Caco-2 (cell line): ENCODE measurements around the gene ARPC2. TPM values are rescaled to one million over a fixed set of nuclear protein-coding genes. Genes with fewer than 3 reads are reported as not detected.

ENCODE experiments used
- BruUV-seq: library from RNA; stranded (reverse); fragments of 400-500 nt; replicated peaks from 2 replicates; lab custom pipeline; 2021; lab: Mats Ljungman, UMichigan
- CTCF ChIA-PET: fragments of 300-600 bp; sonication (Branson Sonifier 250); formaldehyde crosslinking; loops from one replicate; lab custom pipeline; 2022; ENCODE audit warnings: antibody characterized with exemption; lab: Charles Lee
- POLR2A ChIA-PET: fragments of 300-600 bp; sonication (Branson Sonifier 250); formaldehyde crosslinking; loops from one replicate; lab custom pipeline; 2022; ENCODE audit warnings: antibody characterized with exemption; lab: Charles Lee
- DNase-seq, 2 experiments: peaks; one replicate each; pipeline versions ENCODE4 v3.0.0 to v3.0.0-alpha.2; 2020 to 2022
- H3K27me3 ChIP-seq: replicated peaks from 2 replicates; pipeline ENCODE4 v1.6.0; 2011; ENCODE audit warnings: low read length; ENCODE audit not compliant: control insufficient read depth, insufficient read depth
- H3K36me3 ChIP-seq: 2 replicates; pipeline ENCODE4 v1.5.1; 2011; ENCODE audit warnings: low read length; ENCODE audit not compliant: control insufficient read depth, insufficient read depth
- H3K4me1 ChIP-seq: fragments of 250-450 bp; sonication (Bioruptor Pico); 2 replicates; pipeline ENCODE4 v1.5.1; 2020; ENCODE audit warnings: mild to moderate bottlenecking
- H3K4me3 ChIP-seq: 2 replicates; pipeline ENCODE4 v1.5.1; 2011; ENCODE audit warnings: low read depth, mild to moderate bottlenecking, control low read depth, low read length
- H3K9me3 ChIP-seq: fragments of 250-450 bp; sonication (Bioruptor Pico); 2 replicates; pipeline ENCODE4 v1.5.1; 2020; ENCODE audit warnings: mild to moderate bottlenecking, moderate library complexity
- H3K27ac Mint-ChIP-seq: one replicate; pipeline ENCODE4 v1.8.0; 2022; ENCODE audit warnings: mixed read lengths; ENCODE audit not compliant: unreplicated experiment
- H3K27me3 Mint-ChIP-seq: one replicate; pipeline ENCODE4 v1.8.0; 2022; ENCODE audit warnings: mixed read lengths; ENCODE audit not compliant: insufficient read depth, unreplicated experiment
- H3K36me3 Mint-ChIP-seq: one replicate; pipeline ENCODE4 v1.8.0; 2022; ENCODE audit warnings: mild to moderate bottlenecking, mixed read lengths; ENCODE audit not compliant: insufficient read depth, unreplicated experiment
- H3K4me1 Mint-ChIP-seq: one replicate; pipeline ENCODE4 v1.8.0; 2022; ENCODE audit warnings: low read depth, mixed read lengths; ENCODE audit not compliant: unreplicated experiment
- H3K4me3 Mint-ChIP-seq: one replicate; pipeline ENCODE4 v1.8.0; 2022; ENCODE audit warnings: mild to moderate bottlenecking, moderate library complexity, mixed read lengths; ENCODE audit not compliant: unreplicated experiment
- H3K9me3 Mint-ChIP-seq: one replicate; pipeline ENCODE4 v1.8.0; 2022; ENCODE audit warnings: mixed read lengths; ENCODE audit not compliant: unreplicated experiment
- intact Hi-C: fragments of 100-400 bp; cut with micrococcal nuclease; formaldehyde crosslinking; loops from one replicate; pipeline ENCODE4 v1.10.0; 2022; ENCODE audit not compliant: unreplicated experiment
- total RNA-seq: library from RNA; stranded (reverse); gene quantifications from 2 replicates; pipeline ENCODE4 v1.2.3, GENCODE V29; 2022
- TF ChIP-seq, protein P1 (sequence below), 2 experiments: fragments of 200-600 bp in 1 of 2; IDR thresholded peaks; 1 replicate in 1 of 2; 2 replicates in 1 of 2; pipeline versions ENCODE4 v1.5.1 to v1.8.0; 2011 to 2022; ENCODE audit warnings: antibody characterized with exemption in 1 of 2, control low read depth in 1 of 2, inconsistent platforms in 1 of 2, low read depth in 1 of 2, low read length in 1 of 2, mild to moderate bottlenecking in 1 of 2, moderate library complexity in 1 of 2; ENCODE audit not compliant: insufficient read depth in 1 of 2, severe bottlenecking in 1 of 2, unreplicated experiment in 1 of 2

The ARPC2 gene
- total RNA-seq, 1 experiment from 2014 or later: 284 TPM

GRCh38 chr2:218184331-218184730, 32.7 kb upstream of the ARPC2 start:
- intact Hi-C loops: no loop called here
- peaks cover 13% of the 10 kb centered on the region for H3K4me1 ChIP-seq
- Mint-ChIP-seq H3K36me3 (no peaks in the 10 kb centered on the region), H3K9me3 (no peaks in the 10 kb centered on the region), H3K4me3 (no peak overlapping the region), H3K27me3 (no peaks in the 10 kb centered on the region), H3K27ac (no peak overlapping the region), H3K4me1 (no peaks in the 10 kb centered on the region)
- no peaks in the 10 kb centered on the region; the same call in 1 of the 2 replicates for H3K27me3 ChIP-seq
- DNase-seq: no peak
- TF ChIP-seq, protein P1, sequence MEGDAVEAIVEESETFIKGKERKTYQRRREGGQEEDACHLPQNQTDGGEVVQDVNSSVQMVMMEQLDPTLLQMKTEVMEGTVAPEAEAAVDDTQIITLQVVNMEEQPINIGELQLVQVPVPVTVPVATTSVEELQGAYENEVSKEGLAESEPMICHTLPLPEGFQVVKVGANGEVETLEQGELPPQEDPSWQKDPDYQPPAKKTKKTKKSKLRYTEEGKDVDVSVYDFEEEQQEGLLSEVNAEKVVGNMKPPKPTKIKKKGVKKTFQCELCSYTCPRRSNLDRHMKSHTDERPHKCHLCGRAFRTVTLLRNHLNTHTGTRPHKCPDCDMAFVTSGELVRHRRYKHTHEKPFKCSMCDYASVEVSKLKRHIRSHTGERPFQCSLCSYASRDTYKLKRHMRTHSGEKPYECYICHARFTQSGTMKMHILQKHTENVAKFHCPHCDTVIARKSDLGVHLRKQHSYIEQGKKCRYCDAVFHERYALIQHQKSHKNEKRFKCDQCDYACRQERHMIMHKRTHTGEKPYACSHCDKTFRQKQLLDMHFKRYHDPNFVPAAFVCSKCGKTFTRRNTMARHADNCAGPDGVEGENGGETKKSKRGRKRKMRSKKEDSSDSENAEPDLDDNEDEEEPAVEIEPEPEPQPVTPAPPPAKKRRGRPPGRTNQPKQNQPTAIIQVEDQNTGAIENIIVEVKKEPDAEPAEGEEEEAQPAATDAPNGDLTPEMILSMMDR (IDR thresholded peaks at IDR 0.05; ENCODE audit: insufficient read depth in 1 of 2, low read depth in 1 of 2, low read length in 1 of 2, severe bottlenecking in 1 of 2, unreplicated experiment in 1 of 2): no peak
- BruUV-seq: no TSS peak
- H3K36me3 ChIP-seq: no peaks in the 10 kb centered on the region
- no peak overlapping the region for H3K4me3 ChIP-seq
- ChIA-PET POLR2A (no interaction called here), CTCF (no interaction called here)
- H3K9me3 ChIP-seq: no peaks in the 10 kb centered on the region

GRCh38 chr2:218186355-218186766, 30.6 kb upstream of the ARPC2 start:
- Mint-ChIP-seq H3K4me1 (no peaks in the 10 kb centered on the region), H3K36me3 (no peaks in the 10 kb centered on the region), H3K4me3 (no peak overlapping the region), H3K27ac (no peak overlapping the region), H3K9me3 (no peaks in the 10 kb centered on the region), H3K27me3 (no peaks in the 10 kb centered on the region)
- ChIA-PET CTCF (no interaction called here), POLR2A (no interaction called here)
- TF ChIP-seq, protein P1 (IDR thresholded peaks at IDR 0.05; ENCODE audit: insufficient read depth in 1 of 2, low read depth in 1 of 2, low read length in 1 of 2, severe bottlenecking in 1 of 2, unreplicated experiment in 1 of 2): peak; percentile 82 to 87
- DNase-seq: peak; percentile 78 to 83
- no TSS peak for BruUV-seq
- intact Hi-C loops: loop anchor here (1.0 to 5.0 kb wide), 5 partner anchors 30 to 210 kb away; partner anchors contain the start of genes AAMP and PNKD
- Histone ChIP-seq H3K36me3 (no peaks in the 10 kb centered on the region), H3K27me3 (no peaks in the 10 kb centered on the region; the same call in 1 of the 2 replicates), H3K4me3 (no peak overlapping the region), H3K9me3 (no peaks in the 10 kb centered on the region), H3K4me1 (peaks cover 13% of the 10 kb centered on the region)

GRCh38 chr2:218186876-218187275, 30.1 kb upstream of the ARPC2 start:
- BruUV-seq: no TSS peak
- no peaks in the 10 kb centered on the region for H3K36me3 Mint-ChIP-seq
- POLR2A ChIA-PET: no interaction called here
- H3K4me1 Mint-ChIP-seq: no peaks in the 10 kb centered on the region
- H3K27me3 Mint-ChIP-seq: no peaks in the 10 kb centered on the region
- H3K4me1 ChIP-seq: peaks cover 13% of the 10 kb centered on the region
- TF ChIP-seq, protein P1 (IDR thresholded peaks at IDR 0.05; ENCODE audit: insufficient read depth in 1 of 2, low read depth in 1 of 2, low read length in 1 of 2, severe bottlenecking in 1 of 2, unreplicated experiment in 1 of 2): no peak
- no peak overlapping the region for H3K4me3 Mint-ChIP-seq
- intact Hi-C loops: loop anchor here (1.0 to 5.0 kb wide), 5 partner anchors 29 to 210 kb away; partner anchors contain the start of genes AAMP and PNKD
- CTCF ChIA-PET: interaction anchor here (0.9 kb wide), 1 partner anchor 72 kb away, joined by 3 read pairs; no protein-coding TSS in a partner anchor
- H3K4me3 ChIP-seq: no peak overlapping the region
- DNase-seq: no peak
- no peaks in the 10 kb centered on the region for H3K9me3 Mint-ChIP-seq
- H3K9me3 ChIP-seq: no peaks in the 10 kb centered on the region
- peak overlapping the region; percentile 28 for H3K27ac Mint-ChIP-seq
- H3K36me3 ChIP-seq: no peaks in the 10 kb centered on the region
- no peaks in the 10 kb centered on the region; the same call in 1 of the 2 replicates for H3K27me3 ChIP-seq
